Upper lobe of left lung (tissue), 4 donors: ENCODE data around the gene MAP1LC3B.

Experiments
- CTCF ChIP-seq, 6 experiments: fragments of 450-650 bp in 4 of 6; fragments of 200-600 bp in 2 of 6; sonication (generic) in 2 of 6; IDR thresholded peaks; one replicate each; pipeline ENCODE4 v1.5.1; 2016 to 2019; ENCODE audit warnings: antibody characterized with exemption in 6 of 6
- EP300 ChIP-seq, 4 donors: sonication (generic); formaldehyde crosslinking; IDR thresholded peaks; one replicate each; pipeline ENCODE4 v1.5.1; 2017; ENCODE audit warnings: antibody characterized with exemption in 4 of 4, control low read depth in 2 of 4
- POLR2A ChIP-seq, 4 donors: fragments of 450-650 bp; IDR thresholded peaks; one replicate each; pipeline ENCODE4 v1.5.1; 2016 to 2017; ENCODE audit warnings: antibody characterized with exemption in 4 of 4, mild to moderate bottlenecking in 2 of 4
- POLR2AphosphoS5 ChIP-seq, 2 donors: sonication (generic); formaldehyde crosslinking; IDR thresholded peaks; one replicate each; pipeline ENCODE4 v1.5.1; 2017; ENCODE audit warnings: antibody characterized with exemption in 2 of 2

DNA sequence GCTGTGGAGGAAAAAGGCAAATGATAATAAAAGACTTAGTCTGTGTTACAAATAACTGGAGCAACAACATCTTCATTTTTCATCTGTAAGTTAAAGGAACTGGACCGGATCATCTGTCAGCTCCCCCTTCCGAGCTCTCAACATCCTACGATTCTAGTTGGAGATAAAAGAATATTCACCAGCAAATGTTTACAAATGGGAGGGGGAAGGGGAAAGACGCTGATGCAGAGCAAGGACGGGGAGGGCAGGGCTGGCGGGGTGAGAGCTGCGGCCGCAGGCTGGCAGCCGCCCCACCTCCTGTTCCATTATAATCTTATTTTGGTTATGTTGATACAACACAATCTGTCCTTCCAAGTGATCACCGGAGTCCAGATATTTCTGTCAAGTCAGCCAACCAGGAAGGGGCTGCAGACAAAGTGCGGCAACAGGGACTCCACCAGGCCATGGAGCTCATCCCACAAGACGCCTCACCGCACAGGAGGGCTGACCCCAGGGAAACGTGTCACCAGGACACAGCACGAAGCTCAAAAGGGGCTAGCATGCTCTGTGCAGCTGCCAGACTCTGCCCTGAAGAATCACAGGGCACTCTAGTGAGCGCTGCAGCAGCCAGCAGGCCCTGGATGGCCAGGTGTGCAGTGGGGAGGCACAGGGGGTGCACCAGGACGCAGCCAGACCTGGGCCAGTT, 28.2 kb upstream of the MAP1LC3B start:
- TF ChIP-seq CTCF (IDR thresholded peaks at IDR 0.05) (no peak), POLR2A (IDR thresholded peaks at IDR 0.05) (no peak), POLR2AphosphoS5 (IDR thresholded peaks at IDR 0.05) (no peak), EP300 (IDR thresholded peaks at IDR 0.05) (no peak)
